Thymus (tissue), 11 donors: ENCODE data around the gene FNDC1. TPM values are rescaled to one million over a fixed set of nuclear protein-coding genes. Genes with fewer than 3 reads are reported as not detected.

Source experiments
- DNase-seq, 9 donors: peaks; one replicate each; pipeline ENCODE4 v3.0.0-alpha.2; 2013; ENCODE audit warnings: low spot score in 9 of 9, low read depth in 6 of 9, missing footprints in 1 of 9
- H3K27ac ChIP-seq, 2 donors: one replicate each; pipeline ENCODE4 v1.5.1; 2013; ENCODE audit warnings: control low read depth in 1 of 2, low read depth in 1 of 2, low read length in 1 of 2, mild to moderate bottlenecking in 1 of 2, moderate library complexity in 1 of 2
- H3K27me3 ChIP-seq, 2 donors: one replicate each; pipeline ENCODE4 v1.5.1; 2013; ENCODE audit warnings: low read length in 1 of 2; ENCODE audit not compliant: control insufficient read depth in 2 of 2, insufficient read depth in 1 of 2
- H3K36me3 ChIP-seq, 2 donors: one replicate each; pipeline ENCODE4 v1.5.1; 2013; ENCODE audit warnings: low read length in 1 of 2, mild to moderate bottlenecking in 1 of 2, moderate library complexity in 1 of 2; ENCODE audit not compliant: control insufficient read depth in 2 of 2, insufficient read depth in 2 of 2
- H3K4me1 ChIP-seq, 2 donors: one replicate each; pipeline ENCODE4 v1.5.1; 2013; ENCODE audit warnings: low read length in 2 of 2; ENCODE audit not compliant: control insufficient read depth in 2 of 2, insufficient read depth in 2 of 2
- H3K4me3 ChIP-seq, 2 donors: one replicate each; pipeline ENCODE4 v1.5.1; 2013; ENCODE audit warnings: low read length in 2 of 2, control low read depth in 1 of 2, mild to moderate bottlenecking in 1 of 2
- H3K9me3 ChIP-seq, 2 donors: one replicate each; pipeline ENCODE4 v1.5.1; 2013; ENCODE audit warnings: low read length in 1 of 2, mild to moderate bottlenecking in 1 of 2; ENCODE audit not compliant: control insufficient read depth in 2 of 2, insufficient read depth in 1 of 2
- whole genome bisulfite sequencing: extraction: QIAGEN DNeasy Blood & Tissue Kit; methylation state at CpG from one replicate; pipeline ENCODE4 v1.1.7; 2013; 5-methylcytosine and 5-hydroxymethylcytosine counted together
- polyA plus RNA-seq: library from polyadenylated mRNA; stranded (reverse); fragments of 200-250 nt; gene quantifications from one replicate; pipeline ENCODE4 v1.2.3, GENCODE V29; 2013
- total RNA-seq: library from RNA; stranded (reverse); fragments of 120-200 nt; gene quantifications from one replicate; pipeline ENCODE4 v1.2.4, GENCODE V29; 2013
- donor health status: healthy.

The FNDC1 gene
- total and polyA plus RNA-seq, 2 donors = 0.07 to 0.47 TPM

DNA sequence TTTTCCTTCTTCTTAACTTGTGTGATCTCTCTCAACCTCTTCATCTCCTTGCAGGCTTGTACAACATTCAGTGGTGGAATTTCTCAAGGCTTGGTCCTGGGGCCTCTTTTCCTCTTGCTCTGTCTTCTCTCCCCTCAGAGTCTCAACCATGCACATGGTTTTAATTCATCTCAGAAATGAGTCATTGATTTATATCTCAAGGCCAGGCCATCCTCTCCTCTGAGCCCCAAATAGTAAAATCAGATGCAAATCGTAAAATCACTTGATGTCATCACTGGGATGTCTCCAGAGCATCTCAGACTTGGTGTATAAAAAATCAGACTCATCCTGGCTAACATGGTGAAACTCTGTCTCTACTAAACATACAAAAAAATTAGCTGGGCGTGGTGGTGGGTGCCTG is 85.0 kb downstream of the FNDC1 start:
- H3K36me3 ChIP-seq = no peaks in the 10 kb centered on the region
- no peaks in the 10 kb centered on the region for H3K4me1 ChIP-seq
- no peak for DNase-seq
- H3K9me3 ChIP-seq = no peaks in the 10 kb centered on the region
- WGBS = 81% methylated on average over 2 of the region's 2 CpGs
- H3K27me3 ChIP-seq = peaks cover 0 to 2% of the 10 kb centered on the region in 2 donors
- no peak overlapping the region for H3K4me3 ChIP-seq
- no peak overlapping the region for H3K27ac ChIP-seq

DNA sequence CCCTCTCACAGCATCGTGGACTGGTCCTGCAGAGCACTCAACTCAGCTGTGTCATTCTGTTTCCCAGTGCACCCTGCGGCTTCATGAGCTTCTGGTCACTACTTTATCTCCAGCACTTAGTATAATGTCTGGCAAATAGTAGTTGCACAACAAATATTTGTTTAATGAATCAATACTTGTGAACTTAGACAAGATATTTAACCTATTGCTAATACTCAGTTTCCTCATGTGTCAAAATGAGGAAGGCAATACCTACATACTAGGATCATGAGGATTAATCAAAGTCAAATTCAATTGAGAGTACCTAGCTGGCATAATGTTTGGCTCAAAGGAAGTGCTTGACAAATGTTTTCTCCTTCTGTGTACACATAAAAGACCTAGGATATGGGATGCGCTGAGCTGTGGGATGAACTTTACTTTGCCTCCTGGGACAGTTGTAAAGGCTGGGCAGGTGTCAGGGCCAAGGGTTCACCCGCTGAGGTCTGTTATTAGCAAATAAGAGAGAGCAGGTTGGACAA is 86.3 kb downstream of the FNDC1 start:
- H3K36me3 ChIP-seq = no peaks in the 10 kb centered on the region

DNA sequence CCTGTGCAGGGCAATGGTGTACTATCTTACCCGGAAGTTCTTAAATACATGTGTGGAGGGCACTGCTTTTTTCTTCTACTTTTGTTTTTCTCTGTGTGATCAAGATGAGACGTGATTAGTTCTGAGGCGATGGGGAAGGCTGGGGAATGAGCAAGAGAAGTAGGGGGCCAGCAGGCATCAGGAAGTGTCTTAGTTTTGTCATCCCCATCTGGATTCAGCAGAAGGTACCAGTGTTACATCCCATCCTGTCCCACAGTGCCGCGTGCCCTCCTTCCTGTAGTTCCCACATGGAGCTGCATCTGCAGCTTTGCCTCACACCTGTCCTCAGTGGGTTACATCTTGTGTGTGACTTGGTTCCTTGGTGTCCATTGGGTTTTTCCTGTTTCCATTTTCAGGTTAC is 86.9 kb downstream of the FNDC1 start:
- H3K4me1 ChIP-seq = no peaks in the 10 kb centered on the region
- H3K4me3 ChIP-seq = no peak overlapping the region
- WGBS = 94% methylated on average over 5 of the region's 5 CpGs
- H3K27me3 ChIP-seq = no peaks in the 10 kb centered on the region
- no peaks in the 10 kb centered on the region for H3K9me3 ChIP-seq
- no peaks in the 10 kb centered on the region for H3K36me3 ChIP-seq
- no peak for DNase-seq
- no peak overlapping the region for H3K27ac ChIP-seq

More for the DNA sequence above, 86.3 kb downstream of the FNDC1 start:
- H3K9me3 ChIP-seq = no peaks in the 10 kb centered on the region
- no peak overlapping the region for H3K4me3 ChIP-seq
- H3K27ac ChIP-seq = no peak overlapping the region
- no peaks in the 10 kb centered on the region for H3K4me1 ChIP-seq
- WGBS = 80% methylated on average over 4 of the region's 4 CpGs
- no peaks in the 10 kb centered on the region for H3K27me3 ChIP-seq
- DNase-seq = no peak

DNA sequence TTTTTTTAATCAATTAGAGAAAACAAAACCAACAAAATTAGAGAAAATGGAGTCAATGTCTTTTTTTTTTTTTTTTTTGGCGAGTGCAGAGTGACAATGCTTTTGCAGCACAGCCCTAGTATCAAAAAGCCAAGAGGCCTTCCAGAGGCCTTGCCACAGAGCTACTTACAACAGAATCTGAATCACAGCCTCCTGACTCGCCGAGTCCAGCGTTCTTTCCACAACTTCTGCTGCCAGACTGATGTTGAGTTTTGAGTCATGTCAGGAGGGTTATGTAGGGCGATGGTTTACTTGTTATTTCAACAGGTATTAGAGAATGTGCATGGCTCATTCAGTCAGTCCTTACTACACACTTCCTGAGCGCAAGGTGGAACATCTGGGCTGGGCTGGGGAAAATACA is 88.6 kb downstream of the FNDC1 start:
- 97% methylated on average over 6 of the region's 6 CpGs for whole genome bisulfite sequencing
- no peak overlapping the region for H3K4me3 ChIP-seq
- no peak for DNase-seq

DNA sequence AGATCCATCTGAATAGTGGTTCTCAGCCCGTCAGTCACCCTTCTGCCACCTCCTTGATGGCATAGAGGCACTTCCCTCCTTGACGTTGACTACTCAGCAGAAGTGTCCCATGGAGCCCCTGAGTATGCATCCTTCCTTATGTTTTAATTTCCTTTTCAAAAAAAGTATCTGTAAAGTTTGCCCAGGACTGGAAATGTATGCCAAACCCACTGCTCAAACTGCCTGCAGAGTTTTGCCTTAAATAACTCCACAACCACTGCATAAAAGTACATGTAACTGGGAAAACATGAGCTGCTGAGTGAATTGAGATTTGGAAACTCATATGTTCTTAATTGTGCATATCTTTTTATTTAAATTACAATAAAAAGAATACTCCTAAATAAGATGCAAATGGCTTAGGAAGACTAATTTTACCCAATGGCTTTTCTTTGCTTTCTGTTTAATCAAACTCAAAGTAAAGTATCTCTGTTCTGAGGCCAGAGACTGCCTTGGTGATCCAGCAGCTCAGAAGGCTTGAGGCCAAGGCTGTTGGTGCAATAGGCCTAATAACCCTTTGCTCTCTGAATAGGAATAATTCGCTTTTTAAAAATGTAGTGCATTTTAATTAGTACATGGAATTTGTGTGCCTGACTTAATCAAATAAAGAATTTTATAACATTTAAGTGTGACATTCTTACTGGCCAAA is 90.4 kb downstream of the FNDC1 start:
- H3K4me1 ChIP-seq = no peaks in the 10 kb centered on the region
- no peaks in the 10 kb centered on the region for H3K27me3 ChIP-seq
- WGBS = 79% methylated on average over 3 of the region's 3 CpGs
- no peak overlapping the region for H3K4me3 ChIP-seq
- H3K27ac ChIP-seq = no peak overlapping the region
- no peaks in the 10 kb centered on the region for H3K9me3 ChIP-seq
- no peak for DNase-seq
- H3K36me3 ChIP-seq = no peaks in the 10 kb centered on the region

More for the DNA sequence above, 88.6 kb downstream of the FNDC1 start:
- H3K27me3 ChIP-seq = no peaks in the 10 kb centered on the region
- H3K36me3 ChIP-seq = no peaks in the 10 kb centered on the region
- no peaks in the 10 kb centered on the region for H3K4me1 ChIP-seq
- no peak overlapping the region for H3K27ac ChIP-seq
- H3K9me3 ChIP-seq = no peaks in the 10 kb centered on the region

DNA sequence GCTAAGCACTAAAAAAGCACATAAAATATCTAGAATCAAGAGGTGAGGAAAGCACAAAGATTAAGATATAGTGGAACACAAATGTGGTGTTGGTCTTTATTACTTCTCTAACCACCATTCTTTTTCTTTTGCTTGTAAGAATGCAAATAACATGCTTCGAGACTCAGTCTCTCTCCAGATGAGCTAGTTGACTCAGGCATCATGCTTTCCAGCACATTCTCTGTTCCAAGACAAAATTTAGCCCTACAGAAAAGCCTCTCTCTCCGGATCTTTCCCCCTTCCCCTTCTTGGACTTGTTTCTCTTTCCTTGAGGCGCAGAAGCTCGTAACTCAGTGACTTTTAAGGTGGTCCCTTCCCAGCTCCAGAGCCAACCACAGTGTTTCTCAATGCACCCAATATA is 91.0 kb downstream of the FNDC1 start:
- no peak overlapping the region for H3K4me3 ChIP-seq
- H3K9me3 ChIP-seq = no peaks in the 10 kb centered on the region
- 92% methylated on average over 4 of the region's 4 CpGs for WGBS
- no peaks in the 10 kb centered on the region for H3K27me3 ChIP-seq
- DNase-seq = no peak
- no peak overlapping the region for H3K27ac ChIP-seq
- no peaks in the 10 kb centered on the region for H3K36me3 ChIP-seq
- H3K4me1 ChIP-seq = no peaks in the 10 kb centered on the region

DNA sequence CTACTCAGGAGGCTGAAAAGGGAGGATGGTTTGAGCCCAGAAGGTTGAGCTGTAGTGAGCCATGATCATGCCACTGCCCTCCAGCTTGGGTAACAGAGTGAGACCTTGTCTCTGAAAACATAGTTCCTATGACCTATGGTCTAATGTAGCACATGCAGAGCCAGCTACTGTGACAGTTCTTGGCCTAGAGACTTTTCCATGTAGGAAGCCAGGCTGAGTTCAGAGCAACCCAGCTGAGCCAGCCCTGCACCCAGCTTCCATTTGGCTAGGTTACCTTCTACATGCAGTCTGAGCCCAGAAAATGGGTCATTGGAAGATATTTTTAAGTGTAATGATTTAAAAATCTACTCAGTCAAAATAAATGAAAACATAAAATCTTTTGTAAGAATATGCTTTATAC is 92.8 kb downstream of the FNDC1 start:
- Histone ChIP-seq H3K27me3 (no peaks in the 10 kb centered on the region), H3K27ac (no peak overlapping the region), H3K9me3 (no peaks in the 10 kb centered on the region), H3K4me1 (no peaks in the 10 kb centered on the region), H3K36me3 (no peaks in the 10 kb centered on the region), H3K4me3 (no peak overlapping the region)
- DNase-seq = no peak

DNA sequence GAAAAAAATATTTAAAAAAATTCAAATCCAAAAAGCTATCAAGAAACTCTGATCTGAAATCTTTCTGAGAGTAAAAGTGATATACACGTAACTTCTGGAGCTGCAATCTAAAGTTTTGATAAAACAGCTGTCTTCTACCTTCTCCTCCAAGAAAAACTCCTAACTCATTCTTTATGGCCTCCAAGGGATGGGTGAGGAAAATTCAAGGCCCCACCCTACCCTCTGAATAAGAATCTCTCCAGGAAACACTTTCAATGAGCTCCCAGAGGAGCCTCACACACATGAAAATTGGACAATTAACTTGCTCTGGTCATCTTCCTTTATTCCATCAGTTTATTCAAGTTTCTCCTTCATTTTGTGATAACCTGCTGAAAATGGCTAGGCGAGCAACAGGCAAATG is 93.4 kb downstream of the FNDC1 start:
- no peaks in the 10 kb centered on the region for H3K4me1 ChIP-seq
- no peak overlapping the region for H3K27ac ChIP-seq
- no peaks in the 10 kb centered on the region for H3K9me3 ChIP-seq
- 94% methylated on average over 2 of the region's 2 CpGs for whole genome bisulfite sequencing
- H3K4me3 ChIP-seq = no peak overlapping the region
- H3K27me3 ChIP-seq = no peaks in the 10 kb centered on the region
- H3K36me3 ChIP-seq = no peaks in the 10 kb centered on the region
- no peak for DNase-seq

DNA sequence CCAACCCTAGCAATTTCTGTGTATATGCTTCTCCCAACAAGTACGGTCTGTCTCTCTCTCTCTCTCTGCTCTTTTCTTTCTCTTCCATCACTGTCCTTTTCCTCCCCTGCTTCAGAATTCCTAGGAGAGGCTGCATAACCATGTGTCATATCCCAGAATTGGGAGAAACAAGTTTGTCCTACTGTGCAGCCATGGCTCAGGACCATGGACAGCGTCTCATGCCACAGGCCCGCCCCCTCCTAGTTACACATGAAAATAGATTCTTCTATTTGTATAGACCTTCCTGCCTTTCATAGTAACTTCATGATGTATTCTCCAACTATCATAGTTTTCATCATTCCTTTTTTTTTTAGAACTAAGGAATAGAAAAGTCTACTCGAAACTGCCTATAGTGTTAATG is 98.0 kb downstream of the FNDC1 start:
- Histone ChIP-seq H3K9me3 (no peaks in the 10 kb centered on the region), H3K4me3 (no peak overlapping the region), H3K4me1 (no peaks in the 10 kb centered on the region), H3K36me3 (no peaks in the 10 kb centered on the region), H3K27ac (no peak overlapping the region), H3K27me3 (no peaks in the 10 kb centered on the region)
- 59% methylated on average over 4 of the region's 4 CpGs for WGBS
- peak in 3 of 9 donors; percentile 4 to 23 (median 15) for DNase-seq
